Bronchial epithelial cell (primary cell): Measurements from ENCODE around the gene OXSM. TPM values are rescaled to one million over a fixed set of nuclear protein-coding genes. Genes with fewer than 3 reads are reported as not detected.

Experiments
- DNase-seq: peaks from one replicate; pipeline ENCODE4 v3.0.0-alpha.2; 2010; ENCODE audit warnings: low read depth
- FAIRE-seq: peaks from 2 replicates; lab custom pipeline; 2011; peaks lifted over from hg19 to GRCh38; lab: Jason Lieb, UNC
- H3K27me3 ChIP-seq: 2 replicates; pipeline ENCODE4 v1.5.1; 2011; ENCODE audit warnings: low read length; ENCODE audit not compliant: control insufficient read depth, insufficient read depth
- H3K36me3 ChIP-seq: 2 replicates; pipeline ENCODE4 v1.5.1; 2011; ENCODE audit warnings: low read length; ENCODE audit not compliant: control insufficient read depth, insufficient read depth
- H3K4me3 ChIP-seq: 2 replicates; pipeline ENCODE4 v1.5.1; 2011; ENCODE audit warnings: mild to moderate bottlenecking, low read depth, low read length, control low read depth
- total RNA-seq: library from RNA; depleted of rRNA; stranded (reverse); fragments of >200 nt; gene quantifications from 2 replicates; pipeline ENCODE4 v1.2.1, GENCODE V29; 2014
- TF ChIP-seq, protein P1 (sequence below): IDR thresholded peaks from 2 replicates; pipeline ENCODE4 v1.5.1; 2011; ENCODE audit warnings: mild to moderate bottlenecking, moderate library complexity, low read length, control low read depth, inconsistent platforms; ENCODE audit not compliant: insufficient read depth, severe bottlenecking

The OXSM gene
- total RNA-seq, 1 donor from 2014 or later, result 24.0 TPM

DNA sequence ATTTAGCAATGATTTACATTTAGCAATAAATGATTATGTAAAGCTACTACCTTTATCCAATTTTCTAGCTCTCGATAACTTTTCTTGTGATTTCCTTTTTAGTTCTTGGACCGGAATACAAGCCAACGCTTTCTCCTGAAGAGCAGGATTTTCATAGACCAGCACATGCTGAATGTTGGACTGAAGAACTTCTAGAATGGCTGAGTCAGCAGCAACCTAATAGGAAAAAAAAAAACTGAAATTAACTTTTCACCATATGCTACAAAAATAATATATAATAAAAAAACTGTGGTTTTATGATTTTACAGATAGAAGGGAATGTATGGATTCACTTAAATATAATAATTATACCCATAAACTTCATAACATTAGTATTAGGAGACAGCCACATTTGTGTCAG, 38.8 kb upstream of the OXSM start:
- TF ChIP-seq, protein P1, sequence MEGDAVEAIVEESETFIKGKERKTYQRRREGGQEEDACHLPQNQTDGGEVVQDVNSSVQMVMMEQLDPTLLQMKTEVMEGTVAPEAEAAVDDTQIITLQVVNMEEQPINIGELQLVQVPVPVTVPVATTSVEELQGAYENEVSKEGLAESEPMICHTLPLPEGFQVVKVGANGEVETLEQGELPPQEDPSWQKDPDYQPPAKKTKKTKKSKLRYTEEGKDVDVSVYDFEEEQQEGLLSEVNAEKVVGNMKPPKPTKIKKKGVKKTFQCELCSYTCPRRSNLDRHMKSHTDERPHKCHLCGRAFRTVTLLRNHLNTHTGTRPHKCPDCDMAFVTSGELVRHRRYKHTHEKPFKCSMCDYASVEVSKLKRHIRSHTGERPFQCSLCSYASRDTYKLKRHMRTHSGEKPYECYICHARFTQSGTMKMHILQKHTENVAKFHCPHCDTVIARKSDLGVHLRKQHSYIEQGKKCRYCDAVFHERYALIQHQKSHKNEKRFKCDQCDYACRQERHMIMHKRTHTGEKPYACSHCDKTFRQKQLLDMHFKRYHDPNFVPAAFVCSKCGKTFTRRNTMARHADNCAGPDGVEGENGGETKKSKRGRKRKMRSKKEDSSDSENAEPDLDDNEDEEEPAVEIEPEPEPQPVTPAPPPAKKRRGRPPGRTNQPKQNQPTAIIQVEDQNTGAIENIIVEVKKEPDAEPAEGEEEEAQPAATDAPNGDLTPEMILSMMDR, result no peak
- FAIRE-seq (no peak), DNase-seq (no peak)
- no peak overlapping the region for H3K4me3 ChIP-seq
- no peaks in the 10 kb centered on the region for H3K27me3 ChIP-seq
- H3K36me3 ChIP-seq, result peaks cover 4% of the 10 kb centered on the region

- H3K4me3 ChIP-seq, result no peak overlapping the region
- peaks cover 4% of the 10 kb centered on the region for H3K36me3 ChIP-seq
- TF ChIP-seq, protein P1, result no peak
- H3K27me3 ChIP-seq, result no peaks in the 10 kb centered on the region
- DNase-seq, result no peak
- no peak for FAIRE-seq
These were observed 38.2 kb upstream of the OXSM start for GRCh38 chr3:25751725-25752124.

DNA sequence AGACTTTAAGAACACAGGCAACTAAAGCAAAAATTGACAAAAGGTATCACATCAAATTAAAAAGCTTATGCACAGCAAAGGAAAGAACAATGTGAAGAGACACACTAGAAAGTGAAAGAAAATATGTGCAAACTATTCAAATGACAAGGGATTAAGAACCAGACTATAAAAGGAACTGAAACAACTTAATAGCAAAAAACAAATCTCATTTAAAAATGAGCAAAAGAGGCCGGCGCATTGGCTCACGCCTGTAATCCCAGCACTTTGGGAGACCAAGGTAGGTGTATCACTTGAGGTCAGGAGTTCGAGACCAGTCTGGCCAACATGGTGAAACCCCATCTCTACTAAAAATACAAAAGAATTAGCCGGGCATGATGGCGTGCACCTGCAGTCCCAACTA, 21.0 kb upstream of the OXSM start:
- TF ChIP-seq, protein P1, result no peak
- DNase-seq (no peak), FAIRE-seq (no peak)
- Histone ChIP-seq H3K36me3 (no peaks in the 10 kb centered on the region), H3K4me3 (no peak overlapping the region), H3K27me3 (no peaks in the 10 kb centered on the region)

GRCh38 chr3:25775936-25776335, 14.0 kb upstream of the OXSM start:
- H3K4me3 ChIP-seq, result no peak overlapping the region
- no peaks in the 10 kb centered on the region for H3K27me3 ChIP-seq
- peaks cover 4% of the 10 kb centered on the region for H3K36me3 ChIP-seq
- DNase-seq, result no peak
- no peak for FAIRE-seq
- TF ChIP-seq, protein P1, result no peak

DNA sequence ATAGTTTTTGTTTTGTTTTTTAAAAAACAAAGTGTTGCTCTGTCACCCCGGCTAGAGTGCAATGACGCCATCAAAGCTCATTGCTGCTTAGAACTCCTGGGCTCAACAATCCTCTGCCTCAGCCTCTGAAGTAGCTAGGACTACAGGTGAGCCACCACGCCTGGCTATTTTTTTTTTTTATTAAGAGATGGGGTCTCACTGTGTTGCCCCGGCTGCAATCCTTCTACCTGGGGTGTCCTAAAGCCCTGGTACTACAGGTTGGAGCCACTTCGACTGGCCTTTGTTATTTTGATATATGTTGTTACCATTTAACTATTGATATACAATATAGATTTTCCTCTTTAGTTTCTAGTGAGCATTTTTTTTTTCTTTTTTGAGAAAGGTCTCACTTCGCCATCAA, 9.3 kb upstream of the OXSM start:
- no peak overlapping the region for H3K4me3 ChIP-seq
- no peak for FAIRE-seq
- H3K36me3 ChIP-seq, result peaks cover 3% of the 10 kb centered on the region
- TF ChIP-seq, protein P1, result no peak
- no peak for DNase-seq
- H3K27me3 ChIP-seq, result no peaks in the 10 kb centered on the region

DNA sequence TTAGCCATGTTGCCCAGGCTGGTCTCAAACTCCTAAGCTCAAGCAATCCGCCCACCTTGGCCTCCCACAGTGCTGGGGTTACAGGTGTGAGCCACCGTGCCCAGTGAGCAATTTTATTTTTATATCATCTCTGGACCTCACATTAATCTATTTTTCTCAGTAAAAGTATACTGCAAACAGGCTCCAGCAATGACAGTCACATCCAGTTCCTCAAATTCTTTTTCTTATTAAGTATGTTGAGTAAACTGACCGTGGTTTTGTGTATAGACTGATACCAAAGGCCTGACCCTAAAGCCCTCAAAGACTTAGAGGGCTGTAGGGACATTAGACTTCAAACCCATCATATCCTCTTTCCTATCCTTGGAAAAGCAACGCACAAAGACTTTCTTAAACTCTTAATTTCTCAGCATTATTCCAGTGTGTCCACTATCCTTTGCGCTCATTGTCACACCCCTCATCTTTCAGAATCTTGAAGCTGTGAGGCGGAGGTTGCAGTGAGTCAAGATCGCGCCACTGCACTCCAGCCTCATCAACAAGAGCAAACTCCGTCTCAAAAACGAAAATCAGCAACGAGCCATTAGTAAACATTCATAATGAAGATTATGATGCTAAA, 8.6 kb upstream of the OXSM start:
- FAIRE-seq (no peak), DNase-seq (no peak)
- H3K27me3 ChIP-seq, result no peaks in the 10 kb centered on the region
- TF ChIP-seq, protein P1, result no peak
- H3K36me3 ChIP-seq, result peaks cover 3% of the 10 kb centered on the region
- no peak overlapping the region for H3K4me3 ChIP-seq
